EH (cell line): ENCODE measurements around the gene MTARC2.

Experiments
- DNase-seq: peaks from one replicate; pipeline ENCODE4 v3.0.0-alpha.2; 2015; ENCODE audit warnings: low read depth

Gene MTARC2

GRCh38 chr1:220828179-220828490 is 80.0 kb downstream of the MTARC2 start:
- no peak for DNase-seq

DNA sequence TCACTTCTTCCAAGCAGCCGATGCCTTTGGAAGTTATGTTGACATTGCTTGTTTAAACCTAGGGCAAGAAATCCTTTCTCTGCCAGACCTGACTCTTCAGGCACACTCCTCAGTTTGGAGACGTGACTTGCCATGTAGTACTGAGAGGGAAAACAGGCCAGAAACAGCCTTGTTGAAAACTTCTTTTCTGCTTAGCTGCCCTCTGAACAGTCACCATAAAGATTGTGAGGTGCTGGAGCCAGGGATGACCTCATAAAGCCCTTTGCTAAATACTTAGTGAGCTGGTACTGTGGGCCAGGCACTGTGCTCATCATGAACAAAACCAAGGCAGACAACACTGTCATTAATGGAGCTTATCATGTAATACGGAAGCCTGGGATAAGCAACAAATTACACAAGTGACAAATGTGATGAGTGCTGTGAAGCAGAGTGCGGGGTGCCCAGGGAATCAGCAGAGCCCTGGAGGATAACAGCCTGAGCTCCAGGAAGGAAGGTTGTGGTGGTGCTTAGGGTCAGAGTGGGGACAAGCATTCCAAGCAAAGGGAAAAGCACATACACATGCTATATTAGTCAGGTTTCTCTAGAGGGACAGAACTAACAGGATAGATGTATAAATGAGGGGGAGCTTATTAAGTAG is 80.9 kb downstream of the MTARC2 start:
- DNase-seq: peak; percentile 26

GRCh38 chr1:220833436-220833835 is 85.3 kb downstream of the MTARC2 start:
- no peak for DNase-seq
